Suprapubic skin (tissue), 3 donors: Measurements from ENCODE around the gene RPRD1A.
"Not testable (repeated sequence)": the region's sequence is repeated elsewhere in the genome, so short reads cannot be mapped to it uniquely, and the experiment has no call there.

Source experiments
- CTCF ChIP-seq, 2 donors: fragments of 200-600 bp in 1 of 2; fragments of 450-650 bp in 1 of 2; sonication (generic) in 1 of 2; IDR thresholded peaks; one replicate each; pipeline ENCODE4 v1.5.1; 2016 to 2019; ENCODE audit warnings: antibody characterized with exemption in 2 of 2, mild to moderate bottlenecking in 1 of 2, moderate library complexity in 1 of 2
- EP300 ChIP-seq: sonication (generic); formaldehyde crosslinking; IDR thresholded peaks from one replicate; pipeline ENCODE4 v1.6.1; 2017; ENCODE audit warnings: antibody characterized with exemption
- POLR2A ChIP-seq, 2 donors: fragments of 450-650 bp; IDR thresholded peaks; one replicate each; pipeline ENCODE4 v1.6.1; 2017; ENCODE audit warnings: antibody characterized with exemption in 2 of 2, mild to moderate bottlenecking in 2 of 2, moderate library complexity in 2 of 2

- not testable (repeated sequence) for TF ChIP-seq POLR2A (IDR thresholded peaks at IDR 0.05); CTCF (IDR thresholded peaks at IDR 0.05); EP300
These were observed 49.4 kb upstream of the RPRD1A start for GRCh38 chr18:36116771-36117170.
